ENCODE measurements around the gene CYSLTR2. TPM values are rescaled to one million over a fixed set of nuclear protein-coding genes. Genes with fewer than 3 reads are reported as not detected.

The CYSLTR2 gene
- total RNA-seq, 2 experiments from 2014 or later = 2.4 to 2.7 TPM

- Histone ChIP-seq H3K9me3 (ENCODE audit: control insufficient read depth in 1 of 2, insufficient read depth in 1 of 2, low read length in 2 of 2) (peaks cover 1 to 10% of the 10 kb centered on the region in 2 experiments), H3K36me3 (ENCODE audit: insufficient read depth, low read length) (no peaks in the 10 kb centered on the region), H3K4me3 (ENCODE audit: low read length) (no peak overlapping the region), H3K4me1 (ENCODE audit: insufficient read depth, low read length) (no peaks in the 10 kb centered on the region), H3K27me3 (ENCODE audit: control insufficient read depth in 1 of 2, insufficient read depth in 2 of 2, low read length in 2 of 2) (no peaks in the 10 kb centered on the region), H3K27ac (ENCODE audit: low read depth in 1 of 2, low read length in 2 of 2) (no peak overlapping the region)
- Mint-ChIP-seq H3K27me3 (no peaks in the 10 kb centered on the region), H3K36me3 (ENCODE audit: low read depth) (no peaks in the 10 kb centered on the region), H3K9me3 (peaks cover 2% of the 10 kb centered on the region), H3K4me1 (ENCODE audit: low read depth) (peaks cover 6% of the 10 kb centered on the region), H3K4me3 (no peak overlapping the region), H3K27ac (no peak overlapping the region)
- ChIA-PET CTCF (interaction anchor here (1.1 kb wide), 1 partner anchor 140 kb away, joined by 5 read pairs; no protein-coding TSS in a partner anchor), POLR2A (no interaction called here)
- DNase-seq = no peak
- ATAC-seq (ENCODE audit: poor library complexity) = no peak
- intact Hi-C loops (cut with DNase I, micrococcal nuclease) = no loop called here
- TF ChIP-seq CTCF (IDR thresholded peaks at IDR 0.05) = no peak
These were observed 24.5 kb upstream of the CYSLTR2 start for GRCh38 chr13:48629277-48629676.

GRCh38 chr13:48630291-48630690 lies 23.4 kb upstream of the CYSLTR2 start:
- no peak overlapping the region for H3K4me3 Mint-ChIP-seq
- POLR2A ChIA-PET = no interaction called here
- no peak for TF ChIP-seq CTCF (IDR thresholded peaks at IDR 0.05)

GRCh38 chr13:48630773-48631172 lies 23.0 kb upstream of the CYSLTR2 start:
- no peaks in the 10 kb centered on the region for H3K36me3 ChIP-seq (ENCODE audit: insufficient read depth, low read length)
- H3K27ac ChIP-seq (ENCODE audit: low read depth in 1 of 2, low read length in 2 of 2) = no peak overlapping the region
- no peaks in the 10 kb centered on the region for H3K27me3 ChIP-seq (ENCODE audit: control insufficient read depth in 1 of 2, insufficient read depth in 2 of 2, low read length in 2 of 2)
- peaks cover 6% of the 10 kb centered on the region for H3K4me1 Mint-ChIP-seq (ENCODE audit: low read depth)
- no peak for ATAC-seq (ENCODE audit: poor library complexity)
- H3K36me3 Mint-ChIP-seq (ENCODE audit: low read depth) = no peaks in the 10 kb centered on the region
- CTCF ChIA-PET = no interaction called here
- no peak overlapping the region for H3K4me3 ChIP-seq (ENCODE audit: low read length)
- no peak for TF ChIP-seq CTCF (IDR thresholded peaks at IDR 0.05)
- H3K27me3 Mint-ChIP-seq = no peaks in the 10 kb centered on the region
- DNase-seq = no peak
- intact Hi-C loops (cut with DNase I, micrococcal nuclease) = no loop called here
- H3K9me3 Mint-ChIP-seq = peaks cover 5% of the 10 kb centered on the region
- H3K4me1 ChIP-seq (ENCODE audit: insufficient read depth, low read length) = no peaks in the 10 kb centered on the region
- POLR2A ChIA-PET = no interaction called here
- no peak overlapping the region for H3K27ac Mint-ChIP-seq
- no peak overlapping the region for H3K4me3 Mint-ChIP-seq
- H3K9me3 ChIP-seq (ENCODE audit: control insufficient read depth in 1 of 2, insufficient read depth in 1 of 2, low read length in 2 of 2) = peaks cover 11 to 12% of the 10 kb centered on the region in 2 experiments

More at GRCh38 chr13:48630291-48630690, 23.4 kb upstream of the CYSLTR2 start:
- intact Hi-C loops (cut with DNase I, micrococcal nuclease) = no loop called here
- H3K9me3 ChIP-seq (ENCODE audit: control insufficient read depth in 1 of 2, insufficient read depth in 1 of 2, low read length in 2 of 2) = peaks cover 11 to 12% of the 10 kb centered on the region in 2 experiments
- Mint-ChIP-seq H3K9me3 (peaks cover 5% of the 10 kb centered on the region), H3K36me3 (ENCODE audit: low read depth) (no peaks in the 10 kb centered on the region), H3K27ac (no peak overlapping the region), H3K27me3 (no peaks in the 10 kb centered on the region), H3K4me1 (ENCODE audit: low read depth) (peaks cover 6% of the 10 kb centered on the region)
- DNase-seq = no peak
- no peak overlapping the region for H3K27ac ChIP-seq (ENCODE audit: low read depth in 1 of 2, low read length in 2 of 2)
- H3K4me1 ChIP-seq (ENCODE audit: insufficient read depth, low read length) = no peaks in the 10 kb centered on the region
- no peak overlapping the region for H3K4me3 ChIP-seq (ENCODE audit: low read length)
- CTCF ChIA-PET = no interaction called here
- no peaks in the 10 kb centered on the region for H3K36me3 ChIP-seq (ENCODE audit: insufficient read depth, low read length)
- no peaks in the 10 kb centered on the region for H3K27me3 ChIP-seq (ENCODE audit: control insufficient read depth in 1 of 2, insufficient read depth in 2 of 2, low read length in 2 of 2)
- ATAC-seq (ENCODE audit: poor library complexity) = no peak
